NCI-H460 (cell line): ENCODE results near the gene RASSF4. TPM values are rescaled to one million over a fixed set of nuclear protein-coding genes. Genes with fewer than 3 reads are reported as not detected.

Experiments
- DNase-seq: peaks from one replicate; pipeline ENCODE4 v3.0.0-alpha.2; 2016; ENCODE audit warnings: low read depth; ENCODE audit errors: extremely low read depth
- total RNA-seq: library from RNA; depleted of rRNA; stranded (reverse); fragments of >200 nt; shearing (Covaris generic); gene quantifications from 2 replicates; pipeline ENCODE4 v1.2.3, GENCODE V29; 2014

The RASSF4 gene
- total RNA-seq, 1 experiment from 2014 or later: 0.94 TPM

- DNase-seq: no peak
Measured at GRCh38 chr10:44961230-44961571, 1.6 kb downstream of the RASSF4 start.

- no peak for DNase-seq
Measured at GRCh38 chr10:44961931-44962750, 2.5 kb downstream of the RASSF4 start.

- DNase-seq: no peak
Measured at GRCh38 chr10:44962870-44963738, 3.5 kb downstream of the RASSF4 start.

- DNase-seq: no peak
Measured at GRCh38 chr10:44963772-44964633, 4.4 kb downstream of the RASSF4 start.

GRCh38 chr10:44965104-44965503 is 5.5 kb downstream of the RASSF4 start:
- DNase-seq: no peak

- no peak for DNase-seq
Measured at GRCh38 chr10:44965651-44966097, 6.1 kb downstream of the RASSF4 start.

- DNase-seq: no peak
Measured at GRCh38 chr10:44966129-44966815, 6.7 kb downstream of the RASSF4 start.

- DNase-seq: no peak
Measured at GRCh38 chr10:44966816-44967509, 7.4 kb downstream of the RASSF4 start.

GRCh38 chr10:44967616-44968015 is 8.0 kb downstream of the RASSF4 start:
- DNase-seq: no peak

GRCh38 chr10:44968091-44968490 is 8.5 kb downstream of the RASSF4 start:
- no peak for DNase-seq

- DNase-seq: no peak
Measured at GRCh38 chr10:44968500-44969400, 9.1 kb downstream of the RASSF4 start.

- DNase-seq: no peak
Measured at GRCh38 chr10:44969854-44970253, 10.3 kb downstream of the RASSF4 start.

GRCh38 chr10:44970812-44971395 is 11.3 kb downstream of the RASSF4 start:
- DNase-seq: no peak

GRCh38 chr10:44971434-44971833 is 11.8 kb downstream of the RASSF4 start:
- DNase-seq: no peak

- DNase-seq: no peak
Measured at GRCh38 chr10:44971935-44972757, 12.5 kb downstream of the RASSF4 start.

GRCh38 chr10:44972874-44973306 is 13.3 kb downstream of the RASSF4 start:
- DNase-seq: no peak
